ENCODE results near the gene FUCA2.

FUCA2 gene

GRCh38 chr6:143505111-143505510 lies 6.4 kb downstream of the FUCA2 start:
- no peak overlapping the region for H3K9ac ChIP-seq (ENCODE audit: low read length)
- H2AFZ ChIP-seq (ENCODE audit: low read length): no peak overlapping the region
- H3K27ac ChIP-seq (ENCODE audit: low read length): no peak overlapping the region
- no peak overlapping the region for H3K4me2 ChIP-seq (ENCODE audit: low read depth, low read length)
- H3K27me3 ChIP-seq (replicated peaks; ENCODE audit: insufficient read depth, low read length): no peaks in the 10 kb centered on the region
- no peaks in the 10 kb centered on the region for H3K4me1 ChIP-seq (ENCODE audit: low read length)
- H3K9me2 ChIP-seq (replicated peaks; ENCODE audit: insufficient read depth, low read length): no peaks in the 10 kb centered on the region
- no peaks in the 10 kb centered on the region for H3F3A ChIP-seq (ENCODE audit: insufficient read depth, low read length)
- no peak overlapping the region for H3K4me3 ChIP-seq (ENCODE audit: low read length)
- TF ChIP-seq EZH2 (optimal IDR thresholded peaks at IDR 0.05; ENCODE audit: low read depth, low read length) (no peak), EZH2phosphoT487 (IDR thresholded peaks at IDR 0.05; ENCODE audit: low read length) (no peak)
- TF ChIP-seq, protein P1, sequence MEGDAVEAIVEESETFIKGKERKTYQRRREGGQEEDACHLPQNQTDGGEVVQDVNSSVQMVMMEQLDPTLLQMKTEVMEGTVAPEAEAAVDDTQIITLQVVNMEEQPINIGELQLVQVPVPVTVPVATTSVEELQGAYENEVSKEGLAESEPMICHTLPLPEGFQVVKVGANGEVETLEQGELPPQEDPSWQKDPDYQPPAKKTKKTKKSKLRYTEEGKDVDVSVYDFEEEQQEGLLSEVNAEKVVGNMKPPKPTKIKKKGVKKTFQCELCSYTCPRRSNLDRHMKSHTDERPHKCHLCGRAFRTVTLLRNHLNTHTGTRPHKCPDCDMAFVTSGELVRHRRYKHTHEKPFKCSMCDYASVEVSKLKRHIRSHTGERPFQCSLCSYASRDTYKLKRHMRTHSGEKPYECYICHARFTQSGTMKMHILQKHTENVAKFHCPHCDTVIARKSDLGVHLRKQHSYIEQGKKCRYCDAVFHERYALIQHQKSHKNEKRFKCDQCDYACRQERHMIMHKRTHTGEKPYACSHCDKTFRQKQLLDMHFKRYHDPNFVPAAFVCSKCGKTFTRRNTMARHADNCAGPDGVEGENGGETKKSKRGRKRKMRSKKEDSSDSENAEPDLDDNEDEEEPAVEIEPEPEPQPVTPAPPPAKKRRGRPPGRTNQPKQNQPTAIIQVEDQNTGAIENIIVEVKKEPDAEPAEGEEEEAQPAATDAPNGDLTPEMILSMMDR (IDR thresholded peaks at IDR 0.05; ENCODE audit: low read length): no peak
- H4K20me1 ChIP-seq (ENCODE audit: insufficient read depth, low read length): no peaks in the 10 kb centered on the region
- no peaks in the 10 kb centered on the region for H3K36me3 ChIP-seq (replicated peaks; ENCODE audit: insufficient read depth, low read length)
- H3K9me3 ChIP-seq (replicated peaks; ENCODE audit: insufficient read depth, low read length): no peaks in the 10 kb centered on the region
- DNase-seq: no peak
- H3K79me2 ChIP-seq (ENCODE audit: low read length): no peaks in the 10 kb centered on the region

DNA sequence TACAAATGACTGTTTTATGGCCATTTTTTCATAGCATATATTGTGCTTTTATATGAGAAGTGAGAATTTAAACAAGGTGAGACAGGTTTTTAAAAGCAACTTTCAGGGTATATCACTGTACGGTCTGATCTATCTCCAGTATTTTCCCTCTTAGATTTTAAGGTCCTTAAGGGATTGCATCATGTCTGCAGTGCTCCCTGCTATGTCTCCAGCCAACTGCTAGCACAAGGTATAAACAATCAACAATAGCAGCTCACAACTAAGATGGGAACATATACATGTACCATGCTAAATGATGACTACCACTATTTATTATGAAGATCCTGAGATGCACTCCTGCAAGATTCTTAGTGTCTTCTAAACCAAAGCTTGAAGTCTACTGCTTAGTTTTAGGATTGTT lies 7.2 kb downstream of the FUCA2 start:
- H3F3A ChIP-seq (ENCODE audit: insufficient read depth, low read length): no peaks in the 10 kb centered on the region
- no peak for DNase-seq
- no peak overlapping the region for H3K27ac ChIP-seq (ENCODE audit: low read length)
- H4K20me1 ChIP-seq (ENCODE audit: insufficient read depth, low read length): no peaks in the 10 kb centered on the region
- H3K9me3 ChIP-seq (replicated peaks; ENCODE audit: insufficient read depth, low read length): no peaks in the 10 kb centered on the region
- H3K27me3 ChIP-seq (replicated peaks; ENCODE audit: insufficient read depth, low read length): no peaks in the 10 kb centered on the region
- no peak overlapping the region for H3K9ac ChIP-seq (ENCODE audit: low read length)
- H3K9me2 ChIP-seq (replicated peaks; ENCODE audit: insufficient read depth, low read length): no peaks in the 10 kb centered on the region
- H3K4me3 ChIP-seq (ENCODE audit: low read length): no peak overlapping the region
- TF ChIP-seq, protein P1 (IDR thresholded peaks at IDR 0.05; ENCODE audit: low read length): no peak
- TF ChIP-seq EZH2phosphoT487 (IDR thresholded peaks at IDR 0.05; ENCODE audit: low read length) (no peak), EZH2 (optimal IDR thresholded peaks at IDR 0.05; ENCODE audit: low read depth, low read length) (no peak)
- no peak overlapping the region for H3K4me2 ChIP-seq (ENCODE audit: low read depth, low read length)
- H3K79me2 ChIP-seq (ENCODE audit: low read length): no peaks in the 10 kb centered on the region
- H3K4me1 ChIP-seq (ENCODE audit: low read length): no peaks in the 10 kb centered on the region
- H2AFZ ChIP-seq (ENCODE audit: low read length): no peak overlapping the region
- no peaks in the 10 kb centered on the region for H3K36me3 ChIP-seq (replicated peaks; ENCODE audit: insufficient read depth, low read length)

DNA sequence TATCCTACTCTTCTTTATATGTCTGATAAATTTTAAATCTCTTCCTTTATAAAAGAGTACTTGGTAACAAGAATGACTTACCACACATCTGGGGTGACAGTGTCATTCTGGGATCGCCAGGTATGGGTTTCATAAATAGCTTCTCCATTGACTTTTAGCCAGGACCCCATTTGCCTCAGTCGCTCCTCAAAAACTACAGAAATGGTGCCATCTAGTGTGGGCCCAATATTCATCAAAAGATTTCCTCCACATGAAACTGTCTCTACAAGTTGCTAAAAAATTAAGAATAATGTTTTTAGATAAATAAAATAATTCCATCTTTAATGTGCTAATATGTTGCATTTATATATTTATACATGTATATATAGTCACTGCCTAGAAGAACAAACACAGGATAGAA lies 9.7 kb downstream of the FUCA2 start:
- TF ChIP-seq, protein P1 (IDR thresholded peaks at IDR 0.05; ENCODE audit: low read length): no peak
- TF ChIP-seq EZH2 (optimal IDR thresholded peaks at IDR 0.05; ENCODE audit: low read depth, low read length): no peak
- TF ChIP-seq EZH2phosphoT487 (IDR thresholded peaks at IDR 0.05; ENCODE audit: low read length): no peak
- no peaks in the 10 kb centered on the region for H3F3A ChIP-seq (ENCODE audit: insufficient read depth, low read length)
- H3K9ac ChIP-seq (ENCODE audit: low read length): no peak overlapping the region
- no peak overlapping the region for H3K27ac ChIP-seq (ENCODE audit: low read length)
- H3K4me3 ChIP-seq (ENCODE audit: low read length): no peak overlapping the region
- no peaks in the 10 kb centered on the region for H3K4me1 ChIP-seq (ENCODE audit: low read length)
- no peaks in the 10 kb centered on the region for H3K27me3 ChIP-seq (replicated peaks; ENCODE audit: insufficient read depth, low read length)
- no peaks in the 10 kb centered on the region for H3K9me2 ChIP-seq (replicated peaks; ENCODE audit: insufficient read depth, low read length)
- DNase-seq: no peak
- no peaks in the 10 kb centered on the region for H4K20me1 ChIP-seq (ENCODE audit: insufficient read depth, low read length)
- no peaks in the 10 kb centered on the region for H3K79me2 ChIP-seq (ENCODE audit: low read length)
- H2AFZ ChIP-seq (ENCODE audit: low read length): no peak overlapping the region
- no peak overlapping the region for H3K4me2 ChIP-seq (ENCODE audit: low read depth, low read length)
- H3K36me3 ChIP-seq (replicated peaks; ENCODE audit: insufficient read depth, low read length): no peaks in the 10 kb centered on the region
- H3K9me3 ChIP-seq (replicated peaks; ENCODE audit: insufficient read depth, low read length): no peaks in the 10 kb centered on the region
